Coronary artery (tissue), 2 donors: ENCODE results near the gene KNTC1.

ENCODE experiments used
- DNase-seq: peaks from one replicate; pipeline ENCODE4 v3.0.0-alpha.2; 2017; ENCODE audit warnings: low spot score
- H3K27ac ChIP-seq, 2 donors: fragments of 200-600 bp; sonication (generic); one replicate each; pipeline ENCODE4 v1.5.1; 2016 to 2019
- H3K4me3 ChIP-seq: fragments of 200-600 bp; sonication (generic); 2 replicates; pipeline ENCODE4 v1.5.1; 2016; ENCODE audit warnings: mild to moderate bottlenecking, moderate library complexity
- TF ChIP-seq, protein P1 (sequence below): fragments of 200-600 bp; sonication (generic); IDR thresholded peaks from one replicate; pipeline ENCODE4 v1.5.1; 2019; ENCODE audit warnings: antibody characterized with exemption

Gene KNTC1

DNA sequence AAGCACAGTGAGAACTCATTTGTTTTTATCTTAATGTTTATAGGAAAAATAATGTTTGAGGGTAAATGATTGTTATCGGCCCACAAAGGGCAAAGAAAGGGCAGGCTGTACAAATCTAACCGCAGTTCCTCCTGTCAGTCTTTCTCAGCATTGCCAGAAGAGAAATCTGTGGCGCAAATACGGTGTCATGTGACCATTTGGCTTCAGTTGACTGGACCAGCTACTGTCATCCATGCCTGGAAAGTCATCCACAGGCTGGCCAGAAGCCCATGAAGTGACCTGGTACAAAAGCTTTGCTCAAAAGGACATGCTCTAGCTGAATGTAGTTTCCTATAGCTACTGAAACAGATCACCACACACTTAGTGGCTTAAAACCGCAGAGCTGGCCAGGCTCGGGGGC is 132.5 kb downstream of the KNTC1 start:
- H3K4me3 ChIP-seq, result no peak overlapping the region
- TF ChIP-seq, protein P1, sequence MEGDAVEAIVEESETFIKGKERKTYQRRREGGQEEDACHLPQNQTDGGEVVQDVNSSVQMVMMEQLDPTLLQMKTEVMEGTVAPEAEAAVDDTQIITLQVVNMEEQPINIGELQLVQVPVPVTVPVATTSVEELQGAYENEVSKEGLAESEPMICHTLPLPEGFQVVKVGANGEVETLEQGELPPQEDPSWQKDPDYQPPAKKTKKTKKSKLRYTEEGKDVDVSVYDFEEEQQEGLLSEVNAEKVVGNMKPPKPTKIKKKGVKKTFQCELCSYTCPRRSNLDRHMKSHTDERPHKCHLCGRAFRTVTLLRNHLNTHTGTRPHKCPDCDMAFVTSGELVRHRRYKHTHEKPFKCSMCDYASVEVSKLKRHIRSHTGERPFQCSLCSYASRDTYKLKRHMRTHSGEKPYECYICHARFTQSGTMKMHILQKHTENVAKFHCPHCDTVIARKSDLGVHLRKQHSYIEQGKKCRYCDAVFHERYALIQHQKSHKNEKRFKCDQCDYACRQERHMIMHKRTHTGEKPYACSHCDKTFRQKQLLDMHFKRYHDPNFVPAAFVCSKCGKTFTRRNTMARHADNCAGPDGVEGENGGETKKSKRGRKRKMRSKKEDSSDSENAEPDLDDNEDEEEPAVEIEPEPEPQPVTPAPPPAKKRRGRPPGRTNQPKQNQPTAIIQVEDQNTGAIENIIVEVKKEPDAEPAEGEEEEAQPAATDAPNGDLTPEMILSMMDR, result no peak
- DNase-seq, result no peak
- H3K27ac ChIP-seq, result no peak overlapping the region

DNA sequence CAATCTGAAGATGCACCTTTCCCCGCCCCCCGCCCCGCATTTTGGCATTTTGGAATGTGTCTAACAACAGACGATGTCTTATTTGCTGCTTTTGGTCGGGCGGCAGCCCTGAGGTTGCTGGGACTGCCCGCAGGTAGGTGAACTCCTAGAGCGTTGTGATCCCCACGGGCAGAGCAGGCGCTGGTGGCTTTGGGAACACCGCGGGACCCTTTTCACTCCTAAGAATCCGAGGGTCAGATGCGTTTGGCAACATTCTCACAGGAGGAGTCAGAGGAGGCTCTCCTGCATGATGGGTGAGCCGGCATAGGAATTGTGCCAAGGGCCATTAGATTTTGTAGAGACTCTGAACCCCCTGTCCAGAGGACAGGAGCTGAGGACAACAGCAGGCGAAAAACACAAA is 134.2 kb downstream of the KNTC1 start:
- Histone ChIP-seq H3K4me3 (no peak overlapping the region), H3K27ac (no peak overlapping the region)
- DNase-seq, result no peak
- TF ChIP-seq, protein P1, result no peak

DNA sequence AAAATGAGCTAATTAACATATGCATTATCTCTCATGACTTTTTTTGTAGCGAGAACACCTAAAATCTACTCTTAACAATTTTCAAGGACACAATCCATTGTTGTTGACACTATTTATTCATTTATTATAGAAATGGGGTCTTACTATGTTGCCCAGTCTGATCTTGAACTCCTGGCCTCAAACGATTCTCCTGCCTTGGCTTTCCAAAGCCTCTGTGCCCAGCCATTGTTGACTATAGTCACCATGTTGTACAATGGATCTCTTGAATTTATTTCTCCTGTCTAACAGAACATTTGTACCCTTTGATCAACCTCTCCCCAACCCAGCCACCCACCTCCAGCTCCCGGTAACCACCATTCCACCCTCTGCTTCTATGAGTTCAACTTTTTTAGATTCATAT is 134.9 kb downstream of the KNTC1 start:
- DNase-seq, result no peak
- Histone ChIP-seq H3K27ac (no peak overlapping the region), H3K4me3 (no peak overlapping the region)
- TF ChIP-seq, protein P1, result no peak

DNA sequence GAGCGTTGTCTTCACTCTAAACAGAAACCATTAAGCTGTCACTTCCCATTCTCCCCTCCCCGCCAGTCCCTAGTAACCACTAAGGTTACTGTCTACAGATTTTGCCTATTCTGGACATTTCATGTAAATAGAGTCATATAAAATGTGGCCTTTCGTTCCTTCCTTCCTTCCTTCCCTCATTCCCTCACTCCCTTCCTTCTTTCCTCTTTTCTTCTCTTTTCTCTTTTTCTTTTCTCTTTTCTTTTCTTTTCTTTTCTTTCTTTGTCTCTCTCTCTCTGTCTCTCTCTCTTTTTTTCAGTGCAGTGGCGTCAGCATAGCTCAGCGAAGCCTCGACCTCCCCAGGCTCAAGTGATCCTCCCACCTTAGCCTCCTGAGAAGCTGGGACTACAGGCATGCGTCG is 138.3 kb downstream of the KNTC1 start:
- Histone ChIP-seq H3K4me3 (no peak overlapping the region), H3K27ac (no peak overlapping the region)
- DNase-seq, result no peak
- TF ChIP-seq, protein P1, result no peak

DNA sequence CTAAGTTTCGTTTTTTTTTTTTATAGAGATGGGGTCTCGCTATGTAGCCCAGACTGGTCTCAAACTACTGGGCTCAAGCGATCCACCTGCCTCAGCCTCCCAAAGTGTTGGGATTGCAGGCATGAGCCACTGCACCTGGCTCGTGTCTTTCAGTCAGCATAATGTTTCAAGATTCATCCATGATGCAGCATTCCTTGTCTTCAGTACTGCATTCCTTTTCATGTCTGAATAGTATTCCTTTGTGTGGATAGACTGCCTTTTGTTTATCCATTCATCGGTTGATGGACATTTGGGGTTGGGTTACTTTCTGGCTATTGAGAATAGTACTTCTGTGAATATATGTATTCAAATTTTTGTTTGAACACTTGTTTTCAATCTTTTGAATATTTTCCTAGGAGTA is 138.7 kb downstream of the KNTC1 start:
- TF ChIP-seq, protein P1, result no peak

DNA sequence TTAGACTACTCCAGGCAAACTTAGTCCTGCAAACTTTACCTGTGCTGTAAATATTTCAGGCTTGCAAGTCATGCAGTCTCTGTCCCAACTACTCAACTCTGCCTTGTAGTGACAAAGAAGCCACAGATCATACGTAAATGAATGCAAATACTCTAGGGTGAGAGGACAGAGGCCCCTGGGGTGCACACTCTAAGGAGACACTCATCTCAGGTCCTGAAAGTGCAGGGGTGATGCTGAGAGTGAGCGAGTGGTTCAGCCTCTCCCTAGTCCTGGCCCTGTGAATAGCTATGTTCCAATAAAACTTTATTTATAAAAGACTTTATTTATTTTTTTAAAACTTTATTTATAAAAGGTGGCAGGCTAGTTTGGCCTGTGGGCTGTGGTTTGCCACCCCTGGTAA is 141.2 kb downstream of the KNTC1 start:
- TF ChIP-seq, protein P1, result no peak
- no peak overlapping the region for H3K27ac ChIP-seq
- DNase-seq, result no peak
- no peak overlapping the region for H3K4me3 ChIP-seq

More for the DNA sequence above, 138.7 kb downstream of the KNTC1 start:
- H3K27ac ChIP-seq, result no peak overlapping the region
- no peak for DNase-seq
- H3K4me3 ChIP-seq, result no peak overlapping the region

DNA sequence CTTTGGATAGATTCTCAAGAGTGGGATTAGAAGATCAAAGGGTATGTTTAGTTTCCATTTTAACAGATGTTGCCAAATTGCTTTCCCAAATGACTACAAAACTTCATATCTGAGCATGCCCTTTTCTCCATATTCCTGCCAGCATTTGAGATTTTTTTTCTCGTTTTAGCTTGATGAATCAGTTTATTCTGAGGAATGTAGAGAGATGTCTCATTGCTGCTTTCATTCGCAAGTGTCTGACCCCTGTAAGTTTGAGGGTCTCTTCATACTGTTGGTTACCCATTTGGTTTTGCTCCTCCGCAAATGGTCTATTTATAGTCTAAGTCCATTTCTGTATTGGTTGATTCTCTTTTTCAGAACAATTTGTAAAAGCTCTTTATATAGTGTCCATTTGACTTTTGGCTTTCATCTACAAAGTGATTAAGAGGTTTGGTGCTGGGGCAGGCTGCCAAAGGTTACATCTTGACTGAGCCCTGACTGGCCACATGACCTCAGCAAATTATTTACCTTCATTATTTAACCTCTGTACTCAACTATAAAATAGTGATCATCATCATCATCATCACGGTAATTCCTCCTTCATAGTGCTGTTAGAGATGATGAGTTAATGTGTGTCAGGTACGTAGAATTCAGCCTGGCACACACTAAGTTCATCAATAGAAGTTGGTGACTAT is 142.5 kb downstream of the KNTC1 start:
- Histone ChIP-seq H3K4me3 (no peak overlapping the region), H3K27ac (no peak overlapping the region)
- TF ChIP-seq, protein P1, result no peak
- DNase-seq, result no peak
